Measurements from ENCODE around the gene SH3BGRL2.
"Not testable (repeated sequence)": the region's sequence is repeated elsewhere in the genome, so short reads cannot be mapped to it uniquely, and the experiment has no call there.

Gene SH3BGRL2

DNA sequence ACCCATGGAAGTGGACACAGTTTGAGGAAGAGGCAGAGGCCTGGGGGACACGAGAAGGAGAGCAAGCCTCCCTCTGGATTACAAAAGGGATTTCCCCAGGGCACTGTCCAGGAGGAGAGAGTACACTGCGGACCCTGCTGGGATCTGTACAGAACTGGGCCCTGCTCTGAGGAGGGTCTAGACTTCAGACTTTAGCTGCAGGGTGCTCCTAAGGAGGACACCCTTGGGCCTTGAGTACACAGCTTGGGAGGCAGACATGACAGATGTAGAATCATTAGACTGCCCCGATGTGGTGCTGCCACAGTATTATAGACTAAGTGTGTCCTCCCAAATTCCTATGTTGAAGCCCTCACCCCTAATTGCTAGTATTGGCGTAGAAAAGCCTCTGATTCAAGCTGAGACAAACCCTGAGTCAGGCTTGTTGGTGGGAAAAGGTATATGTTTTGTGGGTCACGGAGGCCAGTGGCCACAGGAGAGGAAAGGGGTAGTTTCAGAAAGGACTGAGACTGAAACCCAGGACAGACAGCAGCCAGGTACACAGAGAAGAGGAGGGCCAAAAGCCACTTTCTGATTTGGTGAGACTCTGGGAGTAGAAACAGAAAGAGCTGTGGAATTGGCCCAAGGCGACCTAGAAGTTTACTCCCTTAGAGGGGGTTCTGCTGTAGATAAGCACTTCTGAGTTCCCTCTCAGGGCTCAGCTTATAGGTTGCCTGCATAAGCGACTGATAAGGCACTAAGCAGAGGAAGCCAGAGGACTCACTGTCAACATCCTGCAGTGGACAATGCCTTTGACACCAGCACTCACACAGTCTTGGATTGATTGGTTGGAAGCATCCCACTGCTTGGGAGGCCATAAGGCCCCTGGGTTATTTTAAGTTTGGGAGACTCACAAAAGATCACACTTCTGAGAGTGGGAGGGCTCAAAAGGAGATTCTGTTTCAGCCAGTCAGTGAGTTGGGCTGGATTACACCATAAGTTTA is 16.5 kb upstream of the SH3BGRL2 start:
- DNase-seq: no peak

GRCh38 chr6:79617518-79617941 is 13.6 kb upstream of the SH3BGRL2 start:
- DNase-seq: no peak

- DNase-seq: not testable (repeated sequence)
Observed at GRCh38 chr6:79618425-79618824, 12.7 kb upstream of the SH3BGRL2 start.

- no peak for DNase-seq
Observed at GRCh38 chr6:79621579-79621978, 9.6 kb upstream of the SH3BGRL2 start.

DNA sequence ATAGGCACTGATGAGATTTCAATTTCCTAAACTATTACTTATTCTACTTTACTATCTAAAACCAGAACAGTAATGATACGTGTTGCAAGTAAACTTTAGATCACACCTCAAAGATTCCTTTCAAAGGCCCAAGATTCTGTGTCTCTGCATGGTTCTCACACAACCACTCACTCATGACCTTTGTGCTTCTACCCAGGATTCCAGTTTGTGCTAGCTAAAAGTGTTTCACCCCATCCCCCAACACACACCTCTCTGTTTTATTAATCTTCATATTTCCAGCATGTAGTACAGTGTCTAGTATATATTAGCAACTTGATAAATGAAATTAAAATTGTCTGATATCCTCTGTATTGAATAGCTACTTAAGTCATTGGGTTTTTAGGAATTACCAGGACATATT is 8.8 kb upstream of the SH3BGRL2 start:
- DNase-seq: no peak

DNA sequence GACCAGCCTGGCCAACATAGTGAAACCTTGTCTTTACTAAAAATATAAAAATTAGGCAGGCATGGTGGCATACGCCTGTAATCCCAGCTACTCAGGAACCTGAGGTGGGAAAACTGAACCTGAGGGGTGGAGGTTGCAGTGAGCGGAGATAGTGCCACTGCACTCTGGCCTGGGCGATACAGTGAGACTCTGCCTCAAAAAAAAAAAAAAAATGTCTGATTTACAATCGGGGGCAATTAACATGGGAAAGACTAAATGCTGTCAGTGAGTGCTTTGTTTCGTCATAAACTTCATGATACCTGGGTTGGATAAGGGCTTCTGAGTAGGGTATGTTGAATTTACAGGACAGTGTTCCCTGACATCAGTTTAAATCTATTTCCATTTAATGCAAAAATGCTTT is 8.0 kb upstream of the SH3BGRL2 start:
- DNase-seq: no peak

GRCh38 chr6:79625746-79626145 is 5.4 kb upstream of the SH3BGRL2 start:
- DNase-seq: no peak

DNA sequence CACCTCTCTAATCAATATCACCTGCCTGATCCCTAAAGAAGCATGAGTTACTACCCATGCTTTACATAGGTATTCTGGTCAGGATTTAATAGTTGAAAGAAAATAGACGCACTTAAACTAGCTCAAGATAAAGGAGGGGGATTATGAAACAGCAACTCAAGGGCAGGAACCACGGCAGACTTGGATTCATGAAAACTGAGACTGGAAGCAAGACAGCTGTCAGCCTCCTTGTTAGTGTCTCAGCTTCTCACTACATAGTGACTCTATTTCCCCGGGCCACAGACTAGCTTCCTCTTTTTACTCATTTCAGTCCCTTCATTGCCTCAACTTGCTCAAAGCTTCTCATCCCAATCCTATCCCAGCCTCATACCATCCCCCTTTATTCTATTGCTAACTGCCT is 4.3 kb upstream of the SH3BGRL2 start:
- DNase-seq: no peak

- DNase-seq: no peak
Observed at GRCh38 chr6:79627422-79627821, 3.7 kb upstream of the SH3BGRL2 start.

DNA sequence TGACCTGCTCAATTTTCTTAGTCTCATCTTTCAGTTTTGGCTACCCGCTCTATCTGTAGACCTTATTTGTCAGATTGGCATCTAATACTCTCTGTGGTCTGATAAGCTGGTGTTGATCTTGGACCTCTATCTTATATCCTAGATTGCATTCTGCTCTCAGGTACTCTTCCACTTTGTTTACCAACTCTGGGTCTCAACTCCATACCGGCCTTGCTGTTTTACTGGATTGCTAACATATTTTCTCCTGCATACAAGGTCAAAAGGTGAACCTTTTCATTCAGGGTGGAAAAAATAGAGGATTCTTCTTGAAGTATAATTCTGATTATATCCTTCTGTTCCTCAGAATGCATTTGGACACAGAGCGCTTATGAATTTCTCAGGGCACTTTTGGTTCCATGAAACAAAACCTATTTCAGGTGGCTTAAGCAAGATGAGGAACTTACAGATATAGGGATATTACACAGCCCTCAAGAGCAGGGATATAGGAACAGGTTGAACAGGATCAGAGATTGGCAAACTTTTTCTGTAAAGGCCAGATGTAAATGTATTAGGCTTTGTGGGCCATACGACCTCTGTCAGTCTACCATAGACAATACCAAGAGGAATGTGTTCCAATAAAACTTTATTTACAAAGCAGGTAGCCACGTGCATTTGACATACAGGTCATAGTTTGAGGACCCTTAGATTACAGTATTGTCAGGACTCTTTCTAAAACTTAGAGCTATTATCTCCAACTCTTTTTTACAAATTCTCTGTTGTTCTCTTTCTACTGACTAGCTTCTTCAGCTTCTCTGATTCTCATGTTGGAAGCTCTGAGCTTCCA is 2.5 kb upstream of the SH3BGRL2 start:
- DNase-seq: no peak

DNA sequence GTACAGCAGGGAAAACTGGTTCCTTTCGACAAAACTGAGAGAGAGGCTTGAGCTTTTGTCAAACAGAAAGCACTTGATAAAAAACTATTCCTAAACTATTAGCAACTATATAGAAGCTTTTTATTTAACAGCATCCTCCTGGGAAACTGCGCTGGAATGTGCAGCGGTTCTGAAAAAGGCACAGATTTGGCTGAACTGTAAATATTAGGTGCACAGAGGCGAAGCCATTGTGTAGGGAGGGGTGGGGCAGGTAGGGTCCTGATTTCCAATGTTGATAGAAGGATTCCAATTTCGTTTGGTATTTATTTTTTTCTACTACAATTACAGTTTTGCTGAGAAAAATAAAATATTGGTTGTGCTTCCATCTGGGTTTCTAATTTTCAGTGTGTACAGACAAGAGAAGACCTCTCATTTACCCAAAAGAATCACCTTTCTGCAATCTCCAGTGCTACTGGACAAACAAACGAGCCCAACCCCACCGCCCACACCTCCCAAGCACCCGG is 698 bp upstream of the SH3BGRL2 start:
- DNase-seq: no peak

GRCh38 chr6:79631693-79632172 is 604 bp downstream of the SH3BGRL2 start:
- no peak for DNase-seq

- DNase-seq: no peak
Observed at GRCh38 chr6:79632580-79632979, 1.5 kb downstream of the SH3BGRL2 start.

DNA sequence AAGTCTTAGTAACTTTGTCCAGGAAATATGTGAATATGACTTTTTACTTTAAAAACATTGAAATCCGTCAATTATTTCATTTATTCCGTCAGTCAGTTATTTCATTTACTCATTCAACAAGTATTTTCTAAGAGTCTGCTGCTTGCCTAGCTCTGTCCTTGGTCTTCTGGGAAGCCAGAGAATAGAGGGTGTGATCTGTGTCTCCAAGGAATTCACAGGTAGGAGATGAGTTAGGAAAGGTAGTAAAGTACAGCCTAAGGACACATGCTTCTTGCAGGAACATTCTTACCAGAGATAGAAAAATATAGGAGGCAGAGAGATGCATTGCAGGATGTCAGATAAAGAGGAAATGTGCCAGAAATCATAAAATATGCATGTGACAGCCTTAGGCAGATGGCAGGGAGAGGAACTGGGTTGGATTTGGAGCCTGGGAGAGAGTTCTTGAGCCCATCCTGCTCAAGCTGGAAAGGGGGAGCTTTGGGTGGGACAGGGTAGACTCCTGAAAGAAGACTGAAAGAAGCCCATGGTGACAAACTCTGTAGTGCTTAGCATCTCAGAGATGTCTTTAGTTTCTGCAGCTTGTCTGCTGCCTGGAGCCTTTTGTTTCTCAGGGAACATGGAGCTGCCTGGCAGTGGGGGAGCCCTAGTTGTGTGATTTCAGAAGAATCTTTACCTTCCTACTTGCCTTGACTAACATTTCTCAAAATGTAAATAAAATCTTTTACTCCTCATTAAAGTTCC is 3.5 kb downstream of the SH3BGRL2 start:
- DNase-seq: no peak

- DNase-seq: no peak
Observed at GRCh38 chr6:79635232-79635543, 4.1 kb downstream of the SH3BGRL2 start.

DNA sequence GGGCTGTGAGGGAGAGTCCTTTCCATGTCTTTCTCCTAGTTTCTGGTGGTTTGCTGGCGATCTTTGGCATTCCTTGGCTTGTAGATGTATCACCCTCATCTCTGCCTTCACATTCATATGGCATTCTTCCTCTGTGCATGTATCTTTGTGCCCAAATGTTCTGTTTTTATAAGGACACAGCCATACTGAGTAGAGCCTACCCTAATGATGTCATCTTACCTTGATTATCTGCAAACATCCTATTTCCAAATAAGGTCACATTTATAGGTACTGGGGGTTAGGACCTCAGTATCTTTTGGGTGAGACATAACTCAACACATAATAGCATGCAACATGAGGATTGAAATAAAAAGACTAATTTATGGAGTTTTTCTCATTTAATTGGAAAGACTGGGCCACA is 5.5 kb downstream of the SH3BGRL2 start:
- DNase-seq: no peak

DNA sequence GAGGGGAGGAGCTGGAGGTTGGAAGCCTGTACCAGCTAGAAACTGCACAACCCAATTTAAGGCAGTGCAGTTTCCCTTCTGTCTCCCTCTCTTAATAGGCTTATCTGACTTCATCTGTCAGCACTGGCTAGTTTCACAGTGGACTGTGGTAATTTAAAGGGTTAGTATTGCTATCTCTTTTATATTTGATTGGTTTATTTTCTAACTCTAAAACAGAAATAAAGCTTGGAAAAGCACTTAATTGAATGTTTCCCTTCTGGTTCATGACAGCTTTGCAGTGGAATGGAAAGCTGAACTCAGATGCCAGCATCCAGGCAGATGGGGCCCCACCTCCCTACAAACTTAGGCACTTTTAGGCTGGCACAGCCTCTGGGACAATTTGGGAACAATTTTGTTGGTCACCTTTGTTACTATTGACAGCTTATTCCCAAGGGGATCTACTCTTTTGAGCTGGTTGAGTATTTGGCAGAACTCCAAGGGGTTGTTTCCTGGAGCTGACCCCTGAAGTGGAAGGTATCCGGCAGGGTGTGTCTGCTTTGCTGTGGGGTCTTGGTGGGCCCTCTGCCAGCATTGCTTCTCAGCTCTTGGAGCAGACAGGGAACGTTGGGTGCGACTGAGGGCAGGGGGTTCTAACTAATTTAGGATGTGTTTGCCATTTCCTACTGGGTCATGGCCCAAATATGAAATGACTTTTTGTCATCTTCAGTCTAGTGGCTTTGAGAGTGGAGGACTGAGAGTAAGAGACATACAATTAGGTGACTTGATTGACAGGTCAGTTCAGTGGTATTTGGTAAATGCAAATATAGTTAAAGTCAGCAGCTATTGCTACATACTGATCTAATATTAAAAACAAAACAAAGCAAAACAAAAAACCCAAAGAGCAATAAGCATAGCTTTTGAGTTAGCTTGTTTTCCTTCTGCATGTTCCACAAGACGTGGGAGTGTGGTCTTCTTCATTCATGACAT is 9.3 kb downstream of the SH3BGRL2 start:
- DNase-seq: no peak

DNA sequence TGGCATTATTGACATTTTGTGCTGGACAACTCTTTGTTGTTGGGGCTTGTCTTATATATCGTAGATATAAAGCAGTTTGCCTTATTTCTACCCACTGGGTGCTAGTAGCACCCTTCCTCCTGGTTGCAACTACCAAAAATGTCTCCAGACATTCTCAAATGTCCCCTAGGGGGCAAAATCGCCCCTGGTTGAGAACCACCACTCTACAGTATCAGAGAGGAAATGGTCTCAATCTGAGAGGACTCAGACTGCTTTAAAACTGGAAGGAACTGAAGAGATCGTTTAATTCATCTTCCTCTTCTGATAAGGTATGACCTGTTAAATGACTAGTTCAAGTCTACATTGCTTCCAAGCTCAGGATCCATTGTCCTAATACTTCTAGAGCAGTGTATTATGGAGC is 14.9 kb downstream of the SH3BGRL2 start:
- DNase-seq: no peak

GRCh38 chr6:79646561-79646960 is 15.4 kb downstream of the SH3BGRL2 start:
- no peak for DNase-seq

DNA sequence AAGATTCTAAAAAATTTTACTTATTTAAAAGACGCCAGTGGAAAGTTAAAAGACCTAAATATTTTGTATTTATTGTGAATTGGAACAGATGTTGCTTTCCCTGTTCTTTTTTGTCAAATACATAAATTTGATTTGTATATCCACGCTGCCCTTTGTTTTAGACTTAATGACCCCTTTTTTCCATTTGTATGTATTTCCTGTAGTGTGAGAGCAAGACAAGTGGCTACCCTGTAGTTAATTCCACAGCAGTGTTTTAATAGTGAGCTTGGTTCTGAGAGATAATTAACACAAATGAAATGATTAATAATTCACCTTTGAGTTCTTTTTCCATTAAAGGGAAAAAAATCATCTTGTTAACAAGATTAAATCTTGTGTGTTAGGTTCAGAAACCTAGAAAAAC is 16.6 kb downstream of the SH3BGRL2 start:
- DNase-seq: no peak

DNA sequence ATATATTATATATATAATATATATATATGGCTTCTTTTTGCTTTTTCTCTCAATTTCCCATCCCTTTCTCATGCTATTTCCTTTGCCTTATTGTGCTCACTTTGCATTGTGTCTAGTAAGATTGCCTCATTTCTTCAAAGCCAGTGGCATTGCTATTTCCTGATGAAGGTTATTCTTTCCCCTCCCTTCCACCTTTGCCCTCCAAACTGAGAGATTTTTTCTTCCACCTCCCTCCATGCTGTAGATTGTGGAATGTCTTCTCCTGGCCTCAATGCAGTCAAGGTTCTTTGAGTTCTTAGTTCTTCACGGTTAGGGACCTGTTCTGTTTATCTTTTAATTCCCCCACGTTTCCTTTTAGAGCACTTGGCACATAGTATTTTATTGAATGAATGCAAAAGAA is 17.2 kb downstream of the SH3BGRL2 start:
- DNase-seq: no peak

GRCh38 chr6:79649016-79649415 is 17.9 kb downstream of the SH3BGRL2 start:
- DNase-seq: no peak
